Panc1 (cell line): ENCODE data around the gene SLC4A7.

Source experiments
- CTCF ChIP-seq: fragments of 450-650 bp; IDR thresholded peaks from 2 replicates; pipeline ENCODE4 v1.5.1; 2017; ENCODE audit warnings: mild to moderate bottlenecking
- POLR2AphosphoS5 ChIP-seq: IDR thresholded peaks from 2 replicates; pipeline ENCODE4 v1.6.1; 2012; ENCODE audit warnings: mild to moderate bottlenecking, low read depth, low read length, moderate library complexity
- REST ChIP-seq, 2 experiments: IDR thresholded peaks; 2 replicates each; pipeline ENCODE4 v1.6.1; 2011 to 2012; ENCODE audit warnings: low read depth in 2 of 2, control low read depth in 1 of 2, low read length in 1 of 2, mild to moderate bottlenecking in 1 of 2, moderate library complexity in 1 of 2; ENCODE audit not compliant: insufficient read depth in 1 of 2
- TCF7L2 ChIP-seq: IDR thresholded peaks from 2 replicates; pipeline ENCODE4 v1.6.1; 2011; ENCODE audit warnings: mild to moderate bottlenecking, low read depth, low read length, inconsistent platforms

- TF ChIP-seq CTCF = no peak
- TF ChIP-seq POLR2AphosphoS5 = no peak
- TF ChIP-seq REST (IDR thresholded peaks at IDR 0.05; ENCODE audit: insufficient read depth in 1 of 2, low read depth in 2 of 2, low read length in 1 of 2) = no peak
- TF ChIP-seq TCF7L2 = no peak
These were observed 103.5 kb downstream of the SLC4A7 start for GRCh38 chr3:27380433-27381357.
